ENCODE measurements around the gene TBC1D25.

Gene TBC1D25

DNA sequence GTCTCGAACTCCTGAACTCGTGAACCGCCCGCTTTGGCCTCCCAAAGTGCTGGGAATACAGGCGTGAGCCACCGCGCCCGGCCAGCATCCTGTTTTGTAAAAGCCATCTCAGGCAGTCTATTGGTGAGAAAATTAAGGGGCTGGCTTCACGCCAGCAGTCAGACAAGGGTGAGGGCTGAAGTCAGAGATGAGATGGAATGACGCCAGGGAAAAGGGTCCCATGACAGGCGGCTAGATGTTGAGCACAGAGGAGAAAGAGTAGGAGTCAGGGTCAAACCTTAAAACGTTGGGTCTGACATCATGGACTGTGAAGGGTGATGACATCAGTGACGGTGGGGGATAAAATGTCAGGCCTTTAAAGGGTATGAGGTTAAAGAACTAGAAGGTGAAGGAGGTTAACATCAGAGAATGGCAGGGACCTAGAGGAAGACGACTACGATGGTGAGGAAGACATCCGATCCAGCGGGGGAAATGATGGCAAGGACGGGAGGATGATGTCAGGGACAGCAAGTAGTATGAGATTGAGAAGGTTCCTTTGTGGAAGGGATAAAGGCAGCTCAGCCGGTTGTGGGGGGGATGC, 34.3 kb downstream of the TBC1D25 start:
- DNase-seq = peak in 1 of 2 experiments; percentile 40

DNA sequence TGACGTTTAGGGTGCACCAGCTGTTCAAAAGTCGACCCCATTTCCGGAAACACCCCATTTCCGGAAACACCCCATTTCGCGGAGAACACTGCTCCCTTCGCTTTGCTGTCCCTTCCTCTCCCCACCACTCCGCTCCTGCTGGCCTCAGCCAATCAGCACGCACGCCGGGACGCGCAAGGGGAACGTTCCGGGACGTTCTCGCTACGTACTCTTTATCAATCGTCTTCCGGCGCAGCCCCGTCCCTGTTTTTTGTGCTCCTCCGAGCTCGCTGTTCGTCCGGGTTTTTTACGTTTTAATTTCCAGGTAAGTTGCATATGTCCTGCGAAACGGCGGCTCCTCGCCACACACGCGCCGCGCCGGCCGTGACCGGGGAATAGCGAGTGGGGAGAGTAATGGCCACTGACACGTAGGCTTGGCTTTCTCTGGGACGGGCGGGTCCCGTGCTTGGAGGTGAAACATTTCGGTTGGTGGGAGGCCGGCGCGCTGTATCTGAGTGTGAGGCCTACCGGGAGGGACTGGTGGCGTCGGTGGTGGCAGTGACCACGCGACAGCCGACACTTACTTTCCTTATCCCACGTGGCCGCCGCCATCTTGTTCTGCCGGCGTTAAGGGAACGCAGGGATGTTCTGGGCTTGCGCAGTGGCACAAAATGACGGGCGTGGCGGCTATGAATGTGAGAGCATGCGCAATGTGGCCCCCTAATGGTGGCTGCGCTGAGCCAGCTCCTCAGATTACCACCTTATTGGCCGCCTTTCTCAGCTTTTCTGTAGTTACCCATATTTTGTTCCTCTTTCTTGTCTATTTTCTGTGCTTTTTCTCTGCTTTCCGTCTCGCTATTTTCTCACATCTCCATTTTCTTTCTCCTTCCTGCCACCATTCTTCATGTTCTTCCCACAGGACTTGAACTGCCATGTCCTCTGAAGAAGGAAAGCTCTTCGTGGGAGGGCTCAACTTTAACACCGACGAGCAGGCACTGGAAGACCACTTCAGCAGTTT, 35.1 kb downstream of the TBC1D25 start, which contains the start of gene RBM3:
RBM3 (plus strand) TSS at position 215 of the 997 bp plus-strand sequence; CDS start at position 912, 697 bp downstream.
- DNase-seq = peak; percentile 88 to 94

DNA sequence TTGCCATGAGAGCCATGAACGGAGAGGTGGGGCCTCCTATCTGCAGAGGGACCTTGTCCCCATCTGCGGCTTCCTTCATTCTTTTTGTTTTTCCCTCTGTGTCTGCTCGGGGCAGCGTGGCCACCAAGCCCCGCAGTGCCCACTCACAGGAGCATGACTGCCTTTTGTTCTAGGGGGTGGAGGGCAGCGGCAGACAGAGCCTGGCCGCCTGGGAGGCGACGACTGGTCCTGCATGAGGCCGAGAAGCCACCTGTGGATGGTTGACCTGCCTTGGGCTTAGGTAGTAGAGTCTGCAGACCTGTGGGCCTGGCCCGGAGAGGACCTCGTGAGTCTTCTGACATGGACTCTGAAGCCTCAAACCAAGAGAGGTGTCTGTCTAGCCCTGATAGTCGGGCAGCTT, 36.1 kb downstream of the TBC1D25 start:
- no peak for DNase-seq

DNA sequence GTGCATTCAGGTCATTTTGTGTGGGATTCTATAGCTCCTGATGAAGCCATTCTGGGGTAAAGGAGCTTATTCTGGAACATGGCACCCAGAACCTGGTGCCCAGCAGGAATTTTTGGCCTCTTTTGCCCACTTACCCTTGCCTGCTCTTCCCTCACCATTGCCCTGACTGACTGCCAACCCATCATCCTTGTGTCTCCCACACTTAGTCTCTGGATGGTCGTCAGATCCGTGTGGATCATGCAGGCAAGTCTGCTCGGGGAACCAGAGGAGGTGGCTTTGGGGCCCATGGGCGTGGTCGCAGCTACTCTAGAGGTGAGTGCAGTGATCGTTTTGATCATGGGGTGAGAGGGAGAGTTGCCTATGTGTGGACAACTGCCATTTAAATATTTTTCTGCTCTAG, 36.6 kb downstream of the TBC1D25 start:
- no peak for DNase-seq

DNA sequence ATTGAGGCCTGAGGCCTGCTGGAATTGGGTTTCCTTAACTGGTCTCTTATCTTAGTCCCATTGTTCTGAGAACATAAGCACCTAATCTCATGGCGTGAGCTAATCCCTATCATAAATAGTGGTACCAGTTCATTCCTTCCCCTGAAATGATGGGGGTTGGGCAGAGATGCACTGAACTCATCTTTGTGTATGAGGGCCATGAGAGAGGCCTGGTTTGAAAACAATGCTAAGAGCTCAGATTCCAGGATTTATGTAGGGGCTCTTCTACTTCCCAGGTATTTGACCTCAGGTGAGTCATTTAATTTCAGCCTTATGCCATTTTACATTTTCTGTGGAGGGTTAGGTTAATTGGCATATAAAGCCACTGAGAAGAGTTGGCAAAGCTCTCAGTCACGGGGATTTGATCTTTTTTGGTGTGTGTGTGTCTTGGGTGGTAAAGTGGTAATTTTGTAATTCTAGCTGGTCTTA, 39.2 kb downstream of the TBC1D25 start:
- no peak for DNase-seq

DNA sequence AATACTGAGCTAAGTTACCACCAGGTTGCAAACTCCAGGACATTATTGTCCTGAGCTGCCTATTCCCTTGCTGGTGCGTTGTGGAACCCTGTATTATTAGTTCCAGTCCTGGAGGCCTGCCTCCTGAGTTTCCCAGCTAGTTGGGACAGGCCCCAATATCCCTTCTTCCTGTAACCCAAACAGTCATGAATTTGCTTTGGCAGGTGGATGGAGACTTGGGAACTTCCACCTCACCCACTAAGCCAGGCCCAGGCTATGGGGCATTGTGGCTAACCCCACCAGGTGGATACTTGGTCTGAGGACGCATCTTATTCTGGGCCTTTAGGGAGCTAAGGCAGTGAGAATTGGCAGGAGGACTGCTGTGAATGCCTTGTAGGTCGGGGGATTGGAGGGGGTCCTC, 39.7 kb downstream of the TBC1D25 start:
- DNase-seq = no peak

DNA sequence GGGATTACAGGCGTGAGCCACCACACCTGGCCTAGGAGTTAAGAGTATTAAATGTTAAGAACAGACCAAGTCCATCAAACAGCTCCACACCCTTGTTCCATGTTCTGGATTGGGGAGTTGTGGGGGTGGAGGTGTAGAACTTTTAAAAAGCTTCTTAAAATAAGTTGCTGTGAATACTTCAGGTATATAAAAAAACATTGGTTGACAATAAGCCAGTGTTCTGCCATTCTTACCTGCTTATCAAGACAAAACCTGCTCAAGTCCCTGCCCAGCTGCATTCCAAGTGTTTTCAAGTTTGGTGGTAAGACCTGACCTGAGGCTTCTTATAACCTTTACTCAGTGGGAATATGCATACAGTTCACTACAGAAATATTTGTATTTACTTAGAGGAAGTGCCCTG, 41.1 kb downstream of the TBC1D25 start:
- no peak for DNase-seq

DNA sequence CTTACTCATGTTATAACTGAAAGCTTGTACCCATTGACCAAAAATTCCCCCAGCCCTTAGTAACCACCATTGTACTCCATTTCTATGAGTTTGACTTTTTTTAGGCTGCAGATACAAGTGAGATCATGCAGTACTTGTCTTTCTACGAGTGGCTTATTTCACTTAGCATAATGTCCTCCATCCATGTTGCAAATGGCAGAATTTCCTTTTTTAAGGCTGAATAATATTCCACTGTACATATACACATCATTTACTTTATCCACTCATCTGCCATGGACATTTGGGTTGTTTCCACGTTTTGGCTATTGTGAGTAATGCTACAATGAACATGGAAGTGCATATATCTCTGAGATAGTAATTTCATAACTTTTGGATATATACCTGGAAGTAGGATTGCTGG, 45.2 kb downstream of the TBC1D25 start:
- no peak for DNase-seq

DNA sequence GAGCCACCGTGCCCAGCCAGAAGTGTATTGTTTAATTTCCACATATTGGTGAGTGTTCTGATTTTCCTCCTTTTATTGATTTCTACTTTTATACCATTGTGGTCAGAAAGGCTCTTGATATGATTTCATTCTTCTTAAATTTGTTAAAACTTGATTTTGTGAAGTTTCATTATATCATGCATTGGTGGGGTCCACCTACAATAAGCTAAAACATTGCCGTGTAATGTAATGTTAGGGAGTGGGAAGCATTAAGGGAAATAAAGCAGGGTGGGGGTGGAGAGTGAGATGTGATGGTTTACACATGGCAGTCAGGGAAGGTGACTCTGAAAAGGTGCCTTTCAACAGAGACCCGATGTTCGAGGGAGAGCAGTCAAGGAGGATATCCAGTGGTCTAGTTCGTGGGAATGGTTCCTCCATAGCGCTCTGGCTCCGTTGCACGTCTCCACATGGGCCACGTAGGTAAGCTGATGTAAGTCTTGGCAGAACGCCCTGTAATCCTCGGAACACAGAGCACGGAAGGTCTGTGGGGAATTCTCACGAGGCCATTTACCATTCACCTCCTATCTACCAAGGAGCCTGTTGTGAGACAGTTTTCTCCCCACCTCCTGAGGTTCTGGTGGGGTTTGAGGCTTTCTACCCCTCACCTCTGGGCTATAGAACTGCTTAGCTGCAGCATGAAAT, 50.1 kb downstream of the TBC1D25 start:
- no peak for DNase-seq

DNA sequence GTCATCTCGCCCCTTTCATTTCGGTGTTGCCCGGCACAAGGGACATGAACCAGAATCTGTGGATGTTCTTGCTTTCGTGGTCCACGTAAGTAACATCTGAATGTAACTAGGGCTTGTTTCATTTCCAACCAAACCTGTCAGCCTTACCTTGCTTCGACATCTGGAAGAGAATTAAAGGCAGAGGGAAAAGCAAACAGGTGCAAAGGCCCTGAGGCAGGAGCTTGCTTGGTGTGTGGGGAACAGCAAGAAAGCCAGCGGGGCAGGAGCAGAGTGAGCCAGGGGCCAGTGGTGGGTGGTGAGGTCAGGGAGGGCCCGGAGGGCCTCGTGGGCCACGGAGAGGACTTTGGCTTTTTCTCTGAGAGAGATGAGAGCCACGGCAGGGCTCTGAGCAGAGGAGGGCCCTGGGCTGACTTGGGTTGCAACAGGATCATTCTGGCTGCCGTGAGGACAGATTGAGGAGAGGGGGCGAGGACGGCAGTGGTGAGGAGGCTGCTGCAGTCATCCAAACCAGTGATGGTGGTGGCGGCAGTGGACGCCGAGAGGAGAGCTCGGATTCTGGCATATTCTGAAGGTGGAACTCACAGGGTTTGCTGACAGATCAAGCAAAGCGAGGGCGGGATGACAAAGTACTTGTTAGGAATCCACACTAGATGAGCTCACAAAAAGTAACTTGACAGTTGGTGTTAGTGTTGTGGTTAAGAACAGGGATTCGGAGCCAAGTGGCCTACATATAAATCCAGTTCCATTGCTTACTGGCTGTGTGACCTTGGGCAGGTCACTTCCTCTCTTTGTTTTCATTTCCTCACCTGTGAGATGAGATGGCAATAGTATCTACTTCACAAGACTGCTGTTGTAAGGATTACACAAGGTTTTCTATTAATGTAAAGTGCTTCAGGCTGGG, 50.9 kb downstream of the TBC1D25 start:
- no peak for DNase-seq

DNA sequence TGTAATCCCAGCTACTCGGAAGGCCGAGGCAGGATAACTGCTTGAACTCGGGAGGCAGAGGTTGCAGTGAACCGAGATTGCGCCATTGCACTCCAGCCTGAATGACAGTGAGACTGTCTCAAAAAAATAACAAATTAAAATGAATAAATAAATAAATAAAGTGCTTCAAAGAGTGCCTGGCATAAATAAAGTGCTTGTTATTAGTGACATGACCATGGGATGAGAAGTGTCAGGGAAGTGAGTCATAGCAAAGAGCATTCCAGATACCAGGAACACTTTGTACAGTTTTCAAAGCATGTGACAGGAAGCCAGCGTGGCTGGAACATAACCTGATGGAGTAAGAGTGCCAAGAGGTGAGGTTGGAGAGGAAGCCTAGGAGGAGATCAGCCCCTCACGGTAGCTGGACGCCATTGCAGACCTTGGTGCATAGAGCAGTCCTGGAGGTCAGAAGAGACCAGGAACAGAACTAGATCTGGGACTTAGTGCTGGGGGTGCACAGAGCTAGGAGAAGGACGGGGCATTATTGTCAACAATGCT, 51.8 kb downstream of the TBC1D25 start:
- DNase-seq = no peak

DNA sequence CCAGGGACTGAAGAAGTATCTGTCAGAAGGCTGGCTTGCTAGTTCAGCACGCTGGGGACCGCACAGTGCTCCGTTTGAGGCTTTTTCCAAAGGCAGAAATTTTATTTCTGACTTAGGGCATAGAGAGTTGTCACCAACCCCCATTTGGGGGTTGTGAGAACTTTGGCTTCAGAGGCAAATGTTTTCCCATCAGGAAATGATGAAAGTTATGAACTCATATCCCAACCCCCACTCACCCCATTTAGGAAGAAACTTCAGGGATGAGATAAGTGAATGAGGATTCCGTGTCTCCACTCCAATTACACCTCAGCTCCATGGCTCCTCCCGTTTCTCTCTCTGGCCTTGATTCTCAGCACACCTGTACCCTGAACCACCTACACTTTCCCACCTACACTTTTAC, 53.5 kb downstream of the TBC1D25 start:
- DNase-seq = no peak

DNA sequence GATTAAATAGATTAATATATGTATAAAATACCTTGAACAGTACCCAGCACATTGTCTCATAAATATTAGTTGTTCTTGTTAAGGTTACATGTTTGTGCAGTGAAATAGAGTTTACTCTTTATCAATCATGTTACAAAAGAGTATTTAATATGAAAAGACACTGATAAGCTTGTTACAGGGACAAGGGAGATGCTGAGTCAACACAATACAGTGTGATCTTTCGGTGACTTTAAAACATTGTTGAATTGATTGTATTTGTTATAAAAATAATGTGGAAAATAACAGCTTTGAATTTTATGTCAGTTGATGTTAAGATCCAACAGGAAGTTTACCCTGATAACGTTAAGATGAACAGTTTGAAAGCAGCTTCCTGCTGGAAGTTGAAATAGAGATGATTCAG, 56.4 kb downstream of the TBC1D25 start:
- no peak for DNase-seq

DNA sequence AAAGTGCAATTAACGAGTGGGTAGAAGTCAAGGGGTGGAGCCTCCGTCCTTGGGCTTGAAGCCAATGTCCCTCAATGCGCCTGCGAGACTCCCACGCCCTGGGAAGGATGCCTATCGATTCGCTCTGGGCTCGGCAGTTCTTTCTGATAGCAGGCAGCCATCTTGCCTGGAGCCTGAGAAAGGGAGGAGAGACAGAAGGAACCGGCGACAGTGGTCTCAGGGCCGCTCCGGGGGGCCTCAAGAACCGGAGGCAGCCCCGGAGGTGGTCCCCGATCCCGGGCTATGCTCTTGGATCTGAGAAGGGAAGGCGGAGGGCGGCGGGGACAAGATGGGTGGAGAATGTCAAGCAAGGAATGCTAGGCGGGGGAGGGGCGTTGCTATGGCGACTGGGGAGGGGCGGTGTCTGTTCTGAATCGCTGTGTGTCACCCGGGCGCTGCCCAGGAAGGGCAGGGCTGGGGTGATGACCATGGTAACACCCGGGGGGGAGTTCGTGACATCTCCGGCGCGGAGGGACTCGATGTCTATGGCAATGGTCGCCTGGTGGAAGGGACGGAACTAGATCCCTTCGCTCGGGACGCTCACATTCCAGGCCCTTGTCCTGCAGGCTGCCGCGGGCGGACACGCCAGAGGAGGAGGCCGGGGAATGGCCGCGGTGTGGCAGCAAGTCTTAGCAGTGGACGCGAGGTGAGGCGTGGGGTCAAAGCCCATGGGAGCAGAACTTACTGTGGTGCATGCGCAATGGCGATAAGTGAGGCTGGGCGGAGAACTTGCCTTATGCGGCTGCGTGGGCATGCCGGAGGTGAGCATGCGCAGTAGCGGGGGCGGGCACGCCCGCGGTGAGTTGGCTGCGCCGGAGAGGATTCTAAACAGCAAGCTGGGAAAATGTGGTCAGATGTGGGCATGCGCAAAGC, 58.1 kb downstream of the TBC1D25 start, which contains the start of gene WDR13:
WDR13 (plus strand) TSS at position 140 of the 912 bp plus-strand sequence; CDS start at position 645, 505 bp downstream.
- DNase-seq = peak; percentile 87 to 94

DNA sequence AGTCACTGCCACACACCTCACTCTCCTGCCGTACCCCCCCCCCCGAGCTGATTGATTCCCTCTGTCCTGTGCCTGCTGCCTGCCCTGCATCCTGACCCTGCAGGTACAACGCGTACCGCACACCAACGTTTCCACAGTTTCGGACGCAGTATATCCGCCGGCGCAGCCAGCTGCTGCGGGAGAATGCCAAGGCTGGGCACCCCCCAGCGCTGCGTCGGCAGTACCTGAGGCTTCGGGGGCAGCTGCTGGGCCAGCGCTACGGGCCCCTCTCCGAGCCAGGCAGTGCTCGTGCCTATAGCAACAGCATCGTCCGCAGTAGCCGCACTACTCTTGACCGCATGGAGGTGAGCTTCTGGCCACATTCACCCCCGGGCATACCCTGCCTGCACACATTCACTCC, 59.1 kb downstream of the TBC1D25 start:
- DNase-seq = no peak

DNA sequence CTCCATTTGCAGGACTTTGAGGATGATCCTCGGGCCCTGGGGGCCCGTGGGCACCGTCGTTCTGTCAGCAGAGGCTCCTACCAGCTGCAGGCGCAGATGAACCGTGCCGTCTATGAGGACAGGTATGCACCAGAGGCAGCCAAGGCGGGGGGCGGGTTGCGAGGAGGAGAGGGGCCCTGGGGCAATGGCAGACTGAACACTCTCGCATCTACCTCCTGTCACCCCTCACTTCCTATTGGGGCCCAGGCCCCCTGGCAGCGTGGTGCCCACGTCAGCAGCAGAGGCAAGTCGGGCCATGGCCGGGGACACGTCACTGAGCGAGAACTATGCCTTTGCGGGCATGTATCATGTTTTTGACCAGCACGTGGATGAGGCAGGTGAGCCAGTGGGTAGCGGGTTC, 59.8 kb downstream of the TBC1D25 start:
- no peak for DNase-seq

DNA sequence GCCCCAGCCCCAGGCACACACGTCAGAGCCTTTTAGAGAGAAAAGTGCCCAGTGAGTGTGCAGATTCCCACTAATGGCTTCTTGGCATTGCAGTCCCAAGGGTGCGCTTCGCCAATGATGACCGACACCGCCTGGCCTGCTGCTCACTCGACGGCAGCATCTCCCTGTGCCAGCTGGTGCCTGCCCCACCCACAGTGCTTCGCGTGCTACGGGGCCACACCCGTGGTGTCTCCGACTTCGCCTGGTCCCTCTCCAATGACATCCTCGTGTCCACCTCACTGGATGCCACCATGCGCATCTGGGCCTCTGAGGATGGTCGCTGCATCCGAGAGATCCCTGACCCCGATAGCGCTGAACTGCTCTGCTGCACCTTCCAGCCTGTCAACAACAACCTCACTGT, 60.7 kb downstream of the TBC1D25 start:
- DNase-seq = no peak

DNA sequence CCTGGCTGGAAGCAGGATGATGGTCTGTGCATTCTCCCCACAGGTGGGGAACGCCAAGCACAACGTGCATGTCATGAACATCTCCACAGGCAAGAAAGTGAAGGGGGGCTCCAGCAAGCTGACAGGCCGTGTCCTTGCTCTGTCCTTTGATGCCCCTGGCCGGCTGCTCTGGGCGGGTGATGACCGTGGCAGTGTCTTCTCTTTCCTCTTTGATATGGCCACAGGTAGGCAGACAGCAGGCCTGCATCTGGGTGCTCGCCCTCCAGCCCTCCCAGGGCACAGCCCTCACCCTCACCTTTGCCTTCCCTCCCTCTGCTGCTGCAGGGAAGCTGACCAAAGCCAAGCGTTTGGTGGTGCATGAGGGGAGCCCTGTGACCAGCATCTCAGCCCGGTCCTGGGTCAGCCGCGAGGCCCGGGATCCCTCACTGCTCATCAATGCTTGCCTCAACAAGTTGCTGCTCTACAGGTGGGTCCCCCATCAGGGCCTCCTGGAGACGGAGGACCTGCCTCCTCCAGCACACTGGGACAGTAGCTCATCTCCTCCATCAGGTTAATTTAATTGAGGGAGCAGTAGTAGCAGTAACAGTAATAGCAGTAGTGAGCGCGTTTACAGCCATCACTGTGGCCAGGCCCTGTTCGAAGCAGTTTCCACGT, 62.4 kb downstream of the TBC1D25 start:
- no peak for DNase-seq

DNA sequence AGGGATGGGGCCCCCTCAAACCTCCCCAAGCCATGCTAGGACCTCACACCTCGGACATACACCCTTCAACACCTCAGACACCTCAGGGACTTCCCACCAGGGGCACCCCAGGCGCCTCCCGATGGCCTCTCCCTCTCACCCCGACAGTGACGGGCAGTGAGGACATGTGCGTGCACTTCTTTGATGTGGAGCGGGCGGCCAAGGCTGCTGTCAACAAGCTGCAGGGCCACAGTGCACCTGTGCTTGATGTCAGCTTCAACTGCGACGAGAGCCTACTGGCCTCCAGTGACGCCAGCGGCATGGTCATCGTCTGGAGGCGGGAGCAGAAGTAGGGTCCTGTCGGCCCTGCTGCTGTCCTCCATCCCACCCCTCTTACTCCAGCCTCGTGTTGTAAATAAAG, 65.2 kb downstream of the TBC1D25 start:
- DNase-seq = no peak

DNA sequence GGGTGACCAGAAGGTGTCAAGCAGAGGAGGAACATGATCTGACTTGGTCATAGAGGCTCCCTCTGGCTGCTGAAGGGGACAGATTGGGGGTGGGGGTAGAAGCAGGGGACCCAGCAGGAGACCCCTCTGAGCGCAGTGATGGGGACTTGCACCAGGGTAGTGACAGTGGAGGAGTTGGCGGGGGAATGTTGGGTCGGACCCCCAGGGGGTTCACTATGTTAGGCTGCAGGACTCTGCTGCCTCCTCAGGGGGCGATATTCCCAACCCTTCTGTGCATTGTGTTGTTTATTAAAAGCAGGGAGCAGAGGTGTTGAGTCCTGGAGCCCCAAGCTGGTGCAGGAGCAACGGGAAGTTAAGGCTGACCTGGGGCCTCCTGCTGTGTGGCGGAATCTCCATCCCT, 66.6 kb downstream of the TBC1D25 start:
- DNase-seq = no peak
